Parathyroid adenoma (tissue), 2 donors: Measurements from ENCODE around the gene APBB2.

Experiments used
- H2AFZ ChIP-seq: fragments of 300-600 bp; sonication (generic); one replicate; pipeline ENCODE4 v1.7.0; 2017; ENCODE audit warnings: antibody characterized with exemption, mild to moderate bottlenecking
- H3K27ac ChIP-seq: fragments of 300-600 bp; sonication (generic); one replicate; pipeline ENCODE4 v1.7.0; 2017
- H3K27me3 ChIP-seq: fragments of 300-600 bp; sonication (generic); one replicate; pipeline ENCODE4 v1.7.0; 2017; ENCODE audit warnings: low read length; ENCODE audit not compliant: control insufficient read depth, insufficient read depth
- H3K36me3 ChIP-seq: fragments of 300-600 bp; sonication (generic); one replicate; pipeline ENCODE4 v1.7.0; 2017; ENCODE audit warnings: low read length; ENCODE audit not compliant: control insufficient read depth, insufficient read depth
- H3K4me1 ChIP-seq: fragments of 300-600 bp; sonication (generic); one replicate; pipeline ENCODE4 v1.7.0; 2017; ENCODE audit warnings: control low read depth
- H3K4me2 ChIP-seq: fragments of 300-600 bp; sonication (generic); one replicate; pipeline ENCODE4 v1.7.0; 2017; ENCODE audit warnings: low read length
- H3K4me3 ChIP-seq: fragments of 300-600 bp; sonication (generic); one replicate; pipeline ENCODE4 v1.7.0; 2017; ENCODE audit warnings: low read depth, low read length
- H3K79me2 ChIP-seq: fragments of 300-600 bp; sonication (generic); one replicate; pipeline ENCODE4 v1.7.0; 2017; ENCODE audit warnings: control low read depth
- H3K9ac ChIP-seq: fragments of 300-600 bp; sonication (generic); one replicate; pipeline ENCODE4 v1.7.0; 2017; ENCODE audit warnings: mild to moderate bottlenecking
- H3K9me3 ChIP-seq: fragments of 300-600 bp; sonication (generic); one replicate; pipeline ENCODE4 v1.7.0; 2017; ENCODE audit warnings: low read length; ENCODE audit not compliant: control insufficient read depth
- CTCF ChIP-seq: fragments of 300-600 bp; sonication (generic); IDR thresholded peaks from one replicate; pipeline ENCODE4 v1.7.0; 2017; ENCODE audit warnings: antibody characterized with exemption, mild to moderate bottlenecking
- donor health status: primary hyperparathyroidism.

The APBB2 gene

DNA sequence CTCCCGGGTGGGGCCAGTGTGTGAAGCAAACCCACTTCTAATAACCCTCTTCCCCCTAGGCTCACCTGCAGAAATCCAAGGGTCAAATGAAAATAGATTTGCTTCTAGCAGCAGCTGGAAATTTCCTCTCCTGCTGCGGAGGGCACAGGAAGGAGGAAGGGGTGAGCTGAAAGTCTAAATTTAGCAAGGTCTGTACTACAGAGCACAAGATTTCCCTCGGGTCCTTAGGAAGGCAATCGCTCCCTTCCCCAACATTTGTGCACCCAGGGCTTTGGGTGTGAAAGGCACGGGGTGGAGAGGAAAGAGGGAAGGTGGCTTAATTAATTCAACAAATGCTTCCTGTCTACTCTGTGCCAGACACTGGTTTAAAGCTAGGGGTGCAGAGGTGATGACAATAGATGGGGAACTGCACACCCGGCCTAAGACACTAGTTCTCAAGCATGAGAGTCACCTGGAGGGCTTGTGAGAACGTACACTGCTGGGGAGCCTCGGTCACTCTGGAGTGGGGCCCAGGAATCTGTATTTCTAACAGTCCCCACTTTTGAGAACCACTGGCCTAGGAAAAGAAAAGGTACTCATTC lies 260.2 kb downstream of the APBB2 start:
- Histone ChIP-seq H3K4me1 (no peaks in the 10 kb centered on the region), H3K4me2 (no peak overlapping the region), H3K27ac (peak overlapping the region; percentile 44), H3K27me3 (no peaks in the 10 kb centered on the region), H3K79me2 (no peaks in the 10 kb centered on the region), H3K36me3 (no peaks in the 10 kb centered on the region), H3K4me3 (no peak overlapping the region), H3K9me3 (no peaks in the 10 kb centered on the region), H3K9ac (no peak overlapping the region), H2AFZ (no peak overlapping the region)
- TF ChIP-seq CTCF, result no peak

- H3K27ac ChIP-seq, result peak overlapping the region; percentile 44
- TF ChIP-seq CTCF, result no peak
- no peaks in the 10 kb centered on the region for H3K9me3 ChIP-seq
- no peaks in the 10 kb centered on the region for H3K4me1 ChIP-seq
- no peaks in the 10 kb centered on the region for H3K79me2 ChIP-seq
- no peak overlapping the region for H3K4me3 ChIP-seq
- H3K27me3 ChIP-seq, result no peaks in the 10 kb centered on the region
- H2AFZ ChIP-seq, result no peak overlapping the region
- no peak overlapping the region for H3K9ac ChIP-seq
- no peaks in the 10 kb centered on the region for H3K36me3 ChIP-seq
- H3K4me2 ChIP-seq, result no peak overlapping the region
Observed at GRCh38 chr4:40953283-40954087, 260.9 kb downstream of the APBB2 start.

GRCh38 chr4:40952672-40953071 lies 261.7 kb downstream of the APBB2 start:
- Histone ChIP-seq H3K9me3 (no peaks in the 10 kb centered on the region), H3K36me3 (no peaks in the 10 kb centered on the region), H3K9ac (no peak overlapping the region), H3K27ac (no peak overlapping the region), H3K79me2 (no peaks in the 10 kb centered on the region), H3K4me3 (no peak overlapping the region), H3K4me2 (no peak overlapping the region), H3K4me1 (no peaks in the 10 kb centered on the region), H2AFZ (no peak overlapping the region), H3K27me3 (no peaks in the 10 kb centered on the region)
- TF ChIP-seq CTCF, result no peak

DNA sequence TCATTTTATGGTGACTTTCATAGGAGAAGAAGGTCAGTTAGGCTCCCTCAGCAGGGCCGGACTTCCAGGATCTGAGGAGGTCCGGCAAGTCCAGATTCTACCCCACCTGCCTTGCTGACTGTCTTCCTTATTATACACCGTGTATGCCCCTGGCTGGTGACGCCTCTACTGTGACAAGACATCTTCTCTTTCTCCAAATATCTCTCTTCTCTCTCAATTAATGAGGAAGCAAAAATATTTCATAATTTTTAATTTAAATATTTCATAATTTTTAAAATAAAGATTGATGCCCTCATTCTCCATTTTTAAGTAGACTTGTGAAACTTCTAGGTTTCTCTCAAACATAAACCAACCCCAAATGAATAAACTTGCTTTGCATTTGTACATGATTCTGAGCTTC lies 262.1 kb downstream of the APBB2 start:
- H3K4me1 ChIP-seq, result no peaks in the 10 kb centered on the region
- no peak overlapping the region for H3K4me2 ChIP-seq
- no peaks in the 10 kb centered on the region for H3K27me3 ChIP-seq
- no peak overlapping the region for H2AFZ ChIP-seq
- H3K4me3 ChIP-seq, result no peak overlapping the region
- H3K9me3 ChIP-seq, result no peaks in the 10 kb centered on the region
- no peaks in the 10 kb centered on the region for H3K36me3 ChIP-seq
- TF ChIP-seq CTCF, result no peak
- no peak overlapping the region for H3K9ac ChIP-seq
- H3K79me2 ChIP-seq, result no peaks in the 10 kb centered on the region
- H3K27ac ChIP-seq, result no peak overlapping the region

- Histone ChIP-seq H3K4me1 (no peaks in the 10 kb centered on the region), H3K79me2 (no peaks in the 10 kb centered on the region), H3K4me3 (no peak overlapping the region), H2AFZ (no peak overlapping the region), H3K27me3 (no peaks in the 10 kb centered on the region), H3K9ac (no peak overlapping the region), H3K27ac (no peak overlapping the region), H3K4me2 (no peak overlapping the region), H3K9me3 (no peaks in the 10 kb centered on the region), H3K36me3 (no peaks in the 10 kb centered on the region)
- no peak for TF ChIP-seq CTCF
Observed at GRCh38 chr4:40951026-40951425, 263.3 kb downstream of the APBB2 start.
